GM18498 (cell line): Measurements from ENCODE around the gene ALB.

Experiments used
- ATAC-seq: cut with Tn5 transposase; IDR thresholded peaks from one replicate; pipeline ENCODE4 v1.9.1; 2021; ENCODE audit warnings: mild to moderate bottlenecking, moderate library complexity; ENCODE audit not compliant: unreplicated experiment

ALB gene

DNA sequence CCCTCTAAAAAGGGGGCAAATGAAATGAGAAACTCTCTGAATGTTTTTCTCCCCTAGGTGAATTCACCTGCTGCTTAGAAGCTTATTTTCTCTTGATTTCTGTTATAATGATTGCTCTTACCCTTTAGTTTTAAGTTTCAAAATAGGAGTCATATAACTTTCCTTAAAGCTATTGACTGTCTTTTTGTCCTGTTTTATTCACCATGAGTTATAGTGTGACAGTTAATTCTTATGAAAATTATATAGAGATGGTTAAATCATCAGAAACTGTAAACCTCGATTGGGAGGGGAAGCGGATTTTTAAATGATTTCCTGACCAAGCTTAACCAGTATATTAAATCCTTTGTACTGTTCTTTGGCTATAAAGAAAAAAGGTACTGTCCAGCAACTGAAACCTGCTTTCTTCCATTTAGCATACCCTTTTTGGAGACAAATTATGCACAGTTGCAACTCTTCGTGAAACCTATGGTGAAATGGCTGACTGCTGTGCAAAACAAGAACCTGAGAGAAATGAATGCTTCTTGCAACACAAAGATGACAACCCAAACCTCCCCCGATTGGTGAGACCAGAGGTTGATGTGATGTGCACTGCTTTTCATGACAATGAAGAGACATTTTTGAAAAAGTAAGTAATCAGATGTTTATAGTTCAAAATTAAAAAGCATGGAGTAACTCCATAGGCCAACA lies 4.2 kb downstream of the ALB start:
- no peak for ATAC-seq

DNA sequence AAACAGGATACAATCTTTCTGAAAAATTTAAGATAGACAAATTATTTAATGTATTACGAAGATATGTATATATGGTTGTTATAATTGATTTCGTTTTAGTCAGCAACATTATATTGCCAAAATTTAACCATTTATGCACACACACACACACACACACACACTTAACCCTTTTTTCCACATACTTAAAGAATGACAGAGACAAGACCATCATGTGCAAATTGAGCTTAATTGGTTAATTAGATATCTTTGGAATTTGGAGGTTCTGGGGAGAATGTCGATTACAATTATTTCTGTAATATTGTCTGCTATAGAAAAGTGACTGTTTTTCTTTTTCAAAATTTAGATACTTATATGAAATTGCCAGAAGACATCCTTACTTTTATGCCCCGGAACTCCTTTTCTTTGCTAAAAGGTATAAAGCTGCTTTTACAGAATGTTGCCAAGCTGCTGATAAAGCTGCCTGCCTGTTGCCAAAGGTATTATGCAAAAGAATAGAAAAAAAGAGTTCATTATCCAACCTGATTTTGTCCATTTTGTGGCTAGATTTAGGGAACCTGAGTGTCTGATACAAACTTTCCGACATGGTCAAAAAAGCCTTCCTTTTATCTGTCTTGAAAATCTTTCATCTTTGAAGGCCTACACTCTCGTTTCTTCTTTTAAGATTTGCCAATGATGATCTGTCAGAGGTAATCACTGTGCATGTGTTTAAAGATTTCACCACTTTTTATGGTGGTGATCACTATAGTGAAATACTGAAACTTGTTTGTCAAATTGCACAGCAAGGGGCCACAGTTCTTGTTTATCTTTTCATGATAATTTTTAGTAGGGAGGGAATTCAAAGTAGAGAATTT lies 5.2 kb downstream of the ALB start:
- no peak for ATAC-seq

GRCh38 chr4:73409978-73410548 lies 6.0 kb downstream of the ALB start:
- ATAC-seq, result no peak

GRCh38 chr4:73410916-73411730 lies 7.0 kb downstream of the ALB start:
- ATAC-seq, result no peak

GRCh38 chr4:73411731-73412414 lies 7.8 kb downstream of the ALB start:
- ATAC-seq, result no peak

DNA sequence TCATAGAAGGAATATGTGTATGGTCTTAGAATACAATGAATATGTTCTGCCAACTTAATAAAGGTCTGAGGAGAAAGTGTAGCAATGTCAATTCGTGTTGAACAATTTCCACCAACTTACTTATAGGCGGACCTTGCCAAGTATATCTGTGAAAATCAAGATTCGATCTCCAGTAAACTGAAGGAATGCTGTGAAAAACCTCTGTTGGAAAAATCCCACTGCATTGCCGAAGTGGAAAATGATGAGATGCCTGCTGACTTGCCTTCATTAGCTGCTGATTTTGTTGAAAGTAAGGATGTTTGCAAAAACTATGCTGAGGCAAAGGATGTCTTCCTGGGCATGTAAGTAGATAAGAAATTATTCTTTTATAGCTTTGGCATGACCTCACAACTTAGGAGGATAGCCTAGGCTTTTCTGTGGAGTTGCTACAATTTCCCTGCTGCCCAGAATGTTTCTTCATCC lies 9.2 kb downstream of the ALB start:
- ATAC-seq, result no peak

DNA sequence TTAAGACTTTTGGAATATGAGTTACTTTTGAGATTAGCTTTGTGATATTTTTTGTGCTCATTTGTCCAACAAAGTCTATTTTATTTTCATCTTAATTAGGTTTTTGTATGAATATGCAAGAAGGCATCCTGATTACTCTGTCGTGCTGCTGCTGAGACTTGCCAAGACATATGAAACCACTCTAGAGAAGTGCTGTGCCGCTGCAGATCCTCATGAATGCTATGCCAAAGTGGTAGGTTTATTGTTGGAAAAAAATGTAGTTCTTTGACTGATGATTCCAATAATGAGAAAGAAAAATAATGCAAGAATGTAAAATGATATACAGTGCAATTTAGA lies 10.8 kb downstream of the ALB start:
- ATAC-seq, result no peak

GRCh38 chr4:73415807-73416238 lies 11.7 kb downstream of the ALB start:
- ATAC-seq, result no peak

- ATAC-seq, result no peak
These were observed 12.5 kb downstream of the ALB start for GRCh38 chr4:73416423-73417087.

DNA sequence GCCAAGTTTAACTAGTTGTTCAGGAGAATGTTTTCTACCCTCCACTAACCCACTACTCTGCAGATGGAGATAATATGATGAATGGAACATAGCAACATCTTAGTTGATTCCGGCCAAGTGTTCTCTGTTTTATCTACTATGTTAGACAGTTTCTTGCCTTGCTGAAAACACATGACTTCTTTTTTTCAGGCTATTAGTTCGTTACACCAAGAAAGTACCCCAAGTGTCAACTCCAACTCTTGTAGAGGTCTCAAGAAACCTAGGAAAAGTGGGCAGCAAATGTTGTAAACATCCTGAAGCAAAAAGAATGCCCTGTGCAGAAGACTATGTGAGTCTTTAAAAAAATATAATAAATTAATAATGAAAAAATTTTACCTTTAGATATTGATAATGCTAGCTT lies 13.3 kb downstream of the ALB start:
- ATAC-seq, result no peak

GRCh38 chr4:73417973-73418372 lies 13.9 kb downstream of the ALB start:
- ATAC-seq, result no peak

GRCh38 chr4:73418677-73419076 lies 14.6 kb downstream of the ALB start:
- no peak for ATAC-seq

- no peak for ATAC-seq
These were observed 15.3 kb downstream of the ALB start for GRCh38 chr4:73419106-73420038.

DNA sequence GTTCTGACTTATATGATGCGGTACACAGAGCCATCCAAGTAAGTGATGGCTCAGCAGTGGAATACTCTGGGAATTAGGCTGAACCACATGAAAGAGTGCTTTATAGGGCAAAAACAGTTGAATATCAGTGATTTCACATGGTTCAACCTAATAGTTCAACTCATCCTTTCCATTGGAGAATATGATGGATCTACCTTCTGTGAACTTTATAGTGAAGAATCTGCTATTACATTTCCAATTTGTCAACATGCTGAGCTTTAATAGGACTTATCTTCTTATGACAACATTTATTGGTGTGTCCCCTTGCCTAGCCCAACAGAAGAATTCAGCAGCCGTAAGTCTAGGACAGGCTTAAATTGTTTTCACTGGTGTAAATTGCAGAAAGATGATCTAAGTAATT lies 16.5 kb downstream of the ALB start:
- ATAC-seq, result no peak

DNA sequence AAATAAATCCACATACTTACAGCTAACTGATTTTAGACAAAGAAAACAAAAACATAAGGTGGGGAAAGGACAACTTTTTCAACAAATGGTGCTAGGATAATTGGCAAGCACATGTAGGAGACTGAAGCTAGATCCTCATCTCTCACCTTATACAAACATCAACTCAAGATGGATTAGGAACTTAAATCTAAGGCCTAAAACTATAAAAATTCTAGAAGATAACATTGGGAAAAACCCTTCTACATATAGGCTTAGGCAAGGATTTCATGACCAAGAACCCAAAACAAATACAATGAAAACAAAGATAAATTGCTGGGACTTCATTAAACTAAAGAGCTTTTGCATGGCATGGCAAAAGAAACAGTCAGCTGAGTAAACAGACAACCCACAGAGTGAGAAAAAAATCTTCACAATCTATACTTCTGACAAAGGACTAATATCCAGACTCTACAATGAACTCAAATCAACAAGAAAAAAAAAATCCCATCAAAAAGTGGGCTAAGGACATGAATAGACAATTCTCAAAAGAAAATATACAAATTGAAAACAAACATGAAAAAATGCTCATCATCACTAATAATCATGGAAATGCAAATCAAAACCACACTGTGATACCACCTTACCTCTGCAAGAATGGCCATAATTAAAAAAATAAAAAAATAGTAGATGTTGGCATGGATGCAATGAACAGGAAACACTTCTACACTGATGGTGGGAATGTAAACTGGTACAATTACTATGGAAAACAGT lies 17.8 kb downstream of the ALB start:
- no peak for ATAC-seq

- ATAC-seq, result no peak
These were observed 18.3 kb downstream of the ALB start for GRCh38 chr4:73422458-73422752.

DNA sequence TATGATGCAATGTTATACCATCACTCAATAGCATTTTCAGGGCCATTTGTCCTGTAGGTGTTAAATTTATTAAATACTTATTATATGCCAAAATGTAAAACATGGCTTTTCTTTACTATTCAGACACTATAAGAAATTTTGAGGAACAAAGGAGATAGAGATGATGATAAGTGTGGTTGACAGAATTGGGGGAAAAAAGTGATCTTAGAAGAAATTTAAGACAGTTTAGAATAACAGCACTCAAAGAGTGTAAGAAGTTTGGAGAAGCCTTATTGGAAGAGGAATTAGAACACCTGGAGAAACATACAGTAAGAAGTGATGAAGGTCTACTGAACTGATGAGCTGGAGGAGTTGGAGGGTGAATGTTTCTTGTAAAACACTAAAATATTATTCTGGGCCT lies 19.1 kb downstream of the ALB start:
- no peak for ATAC-seq

DNA sequence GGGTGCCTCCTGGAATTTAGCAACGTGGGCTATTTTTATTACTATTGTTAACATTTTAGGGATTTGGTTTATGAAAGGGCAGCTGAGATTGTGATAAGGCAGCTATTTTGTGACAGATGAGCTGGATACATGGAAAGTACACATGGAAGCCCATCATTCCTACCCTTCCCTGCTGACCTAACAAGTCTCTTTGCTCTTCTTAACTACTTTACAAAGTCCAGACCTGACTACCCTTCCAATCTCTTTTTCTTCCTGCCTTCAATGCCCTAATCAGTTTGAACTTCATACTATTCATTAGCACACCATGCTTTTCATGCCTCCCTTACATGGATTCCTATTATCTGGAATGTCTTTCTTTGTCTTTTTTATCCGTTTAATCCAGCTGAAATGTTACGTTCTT lies 22.6 kb downstream of the ALB start:
- no peak for ATAC-seq

DNA sequence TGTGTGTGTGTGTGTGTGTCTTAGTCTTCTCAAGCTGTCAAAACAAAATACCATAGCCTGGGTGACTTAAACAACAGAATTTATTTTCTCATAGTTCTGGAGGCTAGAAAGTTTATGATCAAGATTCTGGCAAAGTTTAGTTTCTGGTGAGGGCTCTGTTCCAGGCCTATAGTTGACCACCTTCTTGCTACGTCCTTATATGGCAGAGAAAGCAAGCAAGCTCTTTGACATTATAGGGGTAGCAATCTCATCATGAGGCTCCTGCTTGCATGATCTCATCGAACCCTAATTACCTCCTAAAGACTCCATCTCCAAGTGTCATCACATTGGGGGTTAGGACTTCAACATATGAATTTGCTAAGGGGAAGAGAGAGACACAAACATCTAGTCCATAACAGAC lies 25.0 kb downstream of the ALB start:
- ATAC-seq, result no peak
